WTC11 (cell line): Measurements from ENCODE around the gene CD37. TPM values are rescaled to one million over a fixed set of nuclear protein-coding genes. Genes with fewer than 3 reads are reported as not detected.

Experiments
- ATAC-seq: fragments of 200-7000 bp; cut with Tn5 transposase; 2 replicates; pipeline ENCODE4 v1.10.0; 2021; ENCODE audit warnings: mild to moderate bottlenecking, moderate library complexity
- CTCF ChIA-PET: fragments of 300-600 bp; sonication (Branson Sonifier 250); formaldehyde crosslinking; loops from one replicate; lab custom pipeline; 2021; ENCODE audit warnings: antibody characterized with exemption; lab: Charles Lee
- POLR2A ChIA-PET: fragments of 350-600 bp; sonication (Branson Sonifier 250); formaldehyde crosslinking; loops from one replicate; lab custom pipeline; 2021; ENCODE audit warnings: antibody characterized with exemption; lab: Charles Lee
- DNase-seq: peaks from one replicate; pipeline ENCODE4 v3.0.0; 2021; ENCODE audit warnings: low spot score
- H3K27ac Mint-ChIP-seq: 2 replicates; pipeline ENCODE4 v1.8.0; 2021; ENCODE audit warnings: mixed read lengths
- H3K27me3 Mint-ChIP-seq: 2 replicates; pipeline ENCODE4 v1.8.0; 2021; ENCODE audit warnings: low read depth, mild to moderate bottlenecking, moderate library complexity, mixed read lengths
- H3K36me3 Mint-ChIP-seq: 2 replicates; pipeline ENCODE4 v1.8.0; 2021; ENCODE audit warnings: mixed read lengths
- H3K4me1 Mint-ChIP-seq: 2 replicates; pipeline ENCODE4 v1.8.0; 2022; ENCODE audit warnings: mixed read lengths
- H3K4me3 Mint-ChIP-seq: 2 replicates; pipeline ENCODE4 v1.8.0; 2021; ENCODE audit warnings: mild to moderate bottlenecking, moderate library complexity, mixed read lengths
- H3K9me3 Mint-ChIP-seq: 2 replicates; pipeline ENCODE4 v1.8.0; 2021; ENCODE audit warnings: mixed read lengths
- CBFB ChIP-seq: sonication (generic); formaldehyde crosslinking; IDR thresholded peaks from 2 replicates; pipeline ENCODE4 v1.8.1; 2022; ENCODE audit warnings: mild to moderate bottlenecking, low read depth, missing genetic modification reagents
- CDX4 ChIP-seq: fragments of 250-450 bp; sonication (Bioruptor Pico); IDR thresholded peaks from 2 replicates; pipeline ENCODE4 v1.9.0; 2021; ENCODE audit warnings: moderate library complexity, mild to moderate bottlenecking, inconsistent platforms, borderline replicate concordance
- CREB1 ChIP-seq: sonication (generic); formaldehyde crosslinking; IDR thresholded peaks from 2 replicates; pipeline ENCODE4 v1.8.0; 2023; ENCODE audit warnings: mild to moderate bottlenecking, missing genetic modification reagents
- CTCF ChIP-seq: fragments of 200-600 bp; IDR thresholded peaks from 2 replicates; pipeline ENCODE4 v1.8.0; 2022; ENCODE audit warnings: antibody characterized with exemption
- E2F1 ChIP-seq: sonication (generic); formaldehyde crosslinking; IDR thresholded peaks from 2 replicates; pipeline ENCODE4 v1.8.0; 2022; ENCODE audit warnings: mild to moderate bottlenecking, missing genetic modification reagents
- ELF4 ChIP-seq: sonication (generic); formaldehyde crosslinking; IDR thresholded peaks from 2 replicates; pipeline ENCODE4 v1.8.1; 2022; ENCODE audit warnings: low read depth, mild to moderate bottlenecking, moderate library complexity, missing genetic modification reagents
- FOXP1 ChIP-seq: sonication (generic); formaldehyde crosslinking; IDR thresholded peaks from 2 replicates; pipeline ENCODE4 v1.8.0; 2022; ENCODE audit warnings: missing genetic modification reagents, mild to moderate bottlenecking, moderate library complexity, borderline replicate concordance
- GABPB1 ChIP-seq: sonication (generic); formaldehyde crosslinking; IDR thresholded peaks from 2 replicates; pipeline ENCODE4 v1.8.1; 2023; ENCODE audit warnings: mild to moderate bottlenecking, missing genetic modification reagents
- GRHL2 ChIP-seq: fragments of 250-450 bp; sonication (Bioruptor Pico); IDR thresholded peaks from 2 replicates; pipeline ENCODE4 v1.8.0; 2022; ENCODE audit warnings: mild to moderate bottlenecking, moderate library complexity; ENCODE audit not compliant: insufficient replicate concordance, severe bottlenecking
- GTF2I ChIP-seq: fragments of 250-450 bp; sonication (Bioruptor Pico); conservative IDR thresholded peaks from 2 replicates; pipeline ENCODE4 v1.4.0; 2021; ENCODE audit warnings: mild to moderate bottlenecking
- JAZF1 ChIP-seq: fragments of 250-450 bp; sonication (Bioruptor Pico); IDR thresholded peaks from 2 replicates; pipeline ENCODE4 v1.9.0; 2021; ENCODE audit warnings: moderate library complexity, mild to moderate bottlenecking, inconsistent platforms
- JUN ChIP-seq: sonication (generic); formaldehyde crosslinking; IDR thresholded peaks from 2 replicates; pipeline ENCODE4 v1.8.0; 2023; ENCODE audit warnings: mild to moderate bottlenecking, missing genetic modification reagents
- KAT7 ChIP-seq: sonication (generic); formaldehyde crosslinking; IDR thresholded peaks from 2 replicates; pipeline ENCODE4 v1.8.1; 2023; ENCODE audit warnings: missing genetic modification reagents, mild to moderate bottlenecking, borderline replicate concordance
- MYBL2 ChIP-seq: sonication (generic); formaldehyde crosslinking; IDR thresholded peaks from 2 replicates; pipeline ENCODE4 v1.8.1; 2023; ENCODE audit warnings: mild to moderate bottlenecking, moderate library complexity, missing genetic modification reagents
- ZNF121 ChIP-seq: sonication (generic); formaldehyde crosslinking; IDR thresholded peaks from 2 replicates; pipeline ENCODE4 v1.8.0; 2023; ENCODE audit warnings: missing genetic modification reagents
- ZNF232 ChIP-seq: sonication (generic); formaldehyde crosslinking; IDR thresholded peaks from 2 replicates; pipeline ENCODE4 v1.8.0; 2022; ENCODE audit warnings: mild to moderate bottlenecking, missing genetic modification reagents
- total RNA-seq: library from RNA; stranded (reverse); gene quantifications from 3 replicates; pipeline ENCODE4 v1.2.3, GENCODE V29; 2021
- TF ChIP-seq, protein P1 (sequence below): sonication (generic); formaldehyde crosslinking; IDR thresholded peaks from 2 replicates; pipeline ENCODE4 v1.8.1; 2022; ENCODE audit warnings: low read depth, missing genetic modification reagents, borderline replicate concordance
- TF ChIP-seq, protein P2 (sequence below): sonication (generic); formaldehyde crosslinking; IDR thresholded peaks from 2 replicates; pipeline ENCODE4 v1.8.0; 2023; ENCODE audit warnings: missing genetic modification reagents, mild to moderate bottlenecking, borderline replicate concordance

Gene CD37
- total RNA-seq, 1 experiment from 2014 or later: 1.6 TPM

DNA sequence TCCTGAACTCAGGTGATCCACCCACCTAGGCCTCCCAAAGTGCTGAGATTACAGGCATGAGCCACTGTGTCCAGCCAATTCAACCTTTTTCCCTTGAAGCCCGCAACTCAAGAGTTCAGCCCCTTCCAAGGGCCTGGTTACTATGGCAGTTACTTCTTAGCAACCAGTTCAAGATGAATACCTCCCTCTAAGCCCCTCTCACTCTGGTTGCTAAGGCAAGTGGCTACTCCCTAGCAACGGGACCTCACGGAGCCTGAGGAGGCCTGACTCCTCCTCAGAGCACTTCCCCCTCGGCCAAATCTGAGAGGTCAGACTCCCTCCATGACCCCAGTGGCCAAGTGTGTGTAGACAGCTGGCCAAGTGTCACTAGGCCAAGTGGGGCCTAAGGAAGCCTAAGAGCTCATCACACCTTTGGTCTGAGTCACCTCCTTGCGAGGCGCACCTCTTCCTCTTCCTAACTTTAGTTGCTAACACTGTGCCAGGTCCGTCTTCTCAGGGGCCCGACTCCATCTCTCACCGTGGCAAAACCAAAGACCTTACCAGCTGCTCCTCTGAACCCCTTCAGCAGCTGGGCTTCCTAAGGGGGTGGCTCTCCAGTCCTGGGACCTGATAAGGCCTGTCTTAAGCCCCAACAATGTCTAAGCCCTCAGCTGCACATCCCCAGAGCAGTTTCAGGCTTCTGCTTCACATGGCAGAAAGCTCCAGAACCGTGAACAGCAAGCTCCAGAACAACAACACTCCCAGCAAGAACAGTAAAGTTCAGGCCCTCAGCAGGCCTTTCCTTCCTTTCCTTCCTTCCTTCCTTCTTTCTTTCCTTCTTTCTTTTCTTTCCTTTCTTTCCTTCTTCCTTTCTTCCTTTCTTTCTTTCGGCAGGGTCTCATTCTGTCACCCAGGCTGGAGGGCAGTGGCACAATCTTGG, 9.6 kb downstream of the CD37 start (continued):
- TF ChIP-seq CDX4 (CRISPR knock-in tag): no peak
- TF ChIP-seq ZNF121 (CRISPR knock-in tag): no peak
- no peak for TF ChIP-seq CTCF
- no peak for TF ChIP-seq GRHL2
- no peak for TF ChIP-seq FOXP1 (CRISPR knock-in tag)
- TF ChIP-seq GTF2I: no peak
- TF ChIP-seq CBFB (CRISPR knock-in tag): no peak

- H3K27me3 Mint-ChIP-seq: no peaks in the 10 kb centered on the region
- no peak overlapping the region for H3K4me3 Mint-ChIP-seq
- H3K27ac Mint-ChIP-seq: no peak overlapping the region
- peaks cover 91% of the 10 kb centered on the region for H3K36me3 Mint-ChIP-seq
- CTCF ChIA-PET: interaction anchor here (0.6 kb wide), 1 partner anchor 39 kb away, joined by 3 read pairs; no protein-coding TSS in a partner anchor
- H3K9me3 Mint-ChIP-seq: no peaks in the 10 kb centered on the region
- ATAC-seq (no peak), DNase-seq (no peak)
- TF ChIP-seq JAZF1 (no peak), ELF4 (CRISPR knock-in tag) (no peak), E2F1 (CRISPR knock-in tag) (no peak), GABPB1 (CRISPR knock-in tag) (no peak), KAT7 (CRISPR knock-in tag) (no peak), MYBL2 (CRISPR knock-in tag) (no peak), ZNF232 (CRISPR knock-in tag) (no peak), CREB1 (CRISPR knock-in tag) (no peak), JUN (CRISPR knock-in tag) (no peak)
- TF ChIP-seq, protein P1, sequence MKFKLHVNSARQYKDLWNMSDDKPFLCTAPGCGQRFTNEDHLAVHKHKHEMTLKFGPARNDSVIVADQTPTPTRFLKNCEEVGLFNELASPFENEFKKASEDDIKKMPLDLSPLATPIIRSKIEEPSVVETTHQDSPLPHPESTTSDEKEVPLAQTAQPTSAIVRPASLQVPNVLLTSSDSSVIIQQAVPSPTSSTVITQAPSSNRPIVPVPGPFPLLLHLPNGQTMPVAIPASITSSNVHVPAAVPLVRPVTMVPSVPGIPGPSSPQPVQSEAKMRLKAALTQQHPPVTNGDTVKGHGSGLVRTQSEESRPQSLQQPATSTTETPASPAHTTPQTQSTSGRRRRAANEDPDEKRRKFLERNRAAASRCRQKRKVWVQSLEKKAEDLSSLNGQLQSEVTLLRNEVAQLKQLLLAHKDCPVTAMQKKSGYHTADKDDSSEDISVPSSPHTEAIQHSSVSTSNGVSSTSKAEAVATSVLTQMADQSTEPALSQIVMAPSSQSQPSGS (CRISPR knock-in tag): no peak
- TF ChIP-seq, protein P2, sequence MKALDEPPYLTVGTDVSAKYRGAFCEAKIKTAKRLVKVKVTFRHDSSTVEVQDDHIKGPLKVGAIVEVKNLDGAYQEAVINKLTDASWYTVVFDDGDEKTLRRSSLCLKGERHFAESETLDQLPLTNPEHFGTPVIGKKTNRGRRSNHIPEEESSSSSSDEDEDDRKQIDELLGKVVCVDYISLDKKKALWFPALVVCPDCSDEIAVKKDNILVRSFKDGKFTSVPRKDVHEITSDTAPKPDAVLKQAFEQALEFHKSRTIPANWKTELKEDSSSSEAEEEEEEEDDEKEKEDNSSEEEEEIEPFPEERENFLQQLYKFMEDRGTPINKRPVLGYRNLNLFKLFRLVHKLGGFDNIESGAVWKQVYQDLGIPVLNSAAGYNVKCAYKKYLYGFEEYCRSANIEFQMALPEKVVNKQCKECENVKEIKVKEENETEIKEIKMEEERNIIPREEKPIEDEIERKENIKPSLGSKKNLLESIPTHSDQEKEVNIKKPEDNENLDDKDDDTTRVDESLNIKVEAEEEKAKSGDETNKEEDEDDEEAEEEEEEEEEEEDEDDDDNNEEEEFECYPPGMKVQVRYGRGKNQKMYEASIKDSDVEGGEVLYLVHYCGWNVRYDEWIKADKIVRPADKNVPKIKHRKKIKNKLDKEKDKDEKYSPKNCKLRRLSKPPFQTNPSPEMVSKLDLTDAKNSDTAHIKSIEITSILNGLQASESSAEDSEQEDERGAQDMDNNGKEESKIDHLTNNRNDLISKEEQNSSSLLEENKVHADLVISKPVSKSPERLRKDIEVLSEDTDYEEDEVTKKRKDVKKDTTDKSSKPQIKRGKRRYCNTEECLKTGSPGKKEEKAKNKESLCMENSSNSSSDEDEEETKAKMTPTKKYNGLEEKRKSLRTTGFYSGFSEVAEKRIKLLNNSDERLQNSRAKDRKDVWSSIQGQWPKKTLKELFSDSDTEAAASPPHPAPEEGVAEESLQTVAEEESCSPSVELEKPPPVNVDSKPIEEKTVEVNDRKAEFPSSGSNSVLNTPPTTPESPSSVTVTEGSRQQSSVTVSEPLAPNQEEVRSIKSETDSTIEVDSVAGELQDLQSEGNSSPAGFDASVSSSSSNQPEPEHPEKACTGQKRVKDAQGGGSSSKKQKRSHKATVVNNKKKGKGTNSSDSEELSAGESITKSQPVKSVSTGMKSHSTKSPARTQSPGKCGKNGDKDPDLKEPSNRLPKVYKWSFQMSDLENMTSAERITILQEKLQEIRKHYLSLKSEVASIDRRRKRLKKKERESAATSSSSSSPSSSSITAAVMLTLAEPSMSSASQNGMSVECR (CRISPR knock-in tag): no peak
- POLR2A ChIA-PET: no interaction called here
- peaks cover 3% of the 10 kb centered on the region; the same call in 1 of the 2 replicates for H3K4me1 Mint-ChIP-seq
These were observed 12.0 kb downstream of the CD37 start for GRCh38 chr19:49347191-49347590.
